Coronary artery (tissue), 2 donors: ENCODE measurements around the gene ZNF181.

ENCODE experiments used
- DNase-seq: peaks from one replicate; pipeline ENCODE4 v3.0.0-alpha.2; 2017; ENCODE audit warnings: low spot score
- H3K27ac ChIP-seq, 2 donors: fragments of 200-600 bp; sonication (generic); one replicate each; pipeline ENCODE4 v1.5.1; 2016 to 2019
- H3K4me3 ChIP-seq: fragments of 200-600 bp; sonication (generic); 2 replicates; pipeline ENCODE4 v1.5.1; 2016; ENCODE audit warnings: mild to moderate bottlenecking, moderate library complexity
- TF ChIP-seq, protein P1 (sequence below): fragments of 200-600 bp; sonication (generic); IDR thresholded peaks from one replicate; pipeline ENCODE4 v1.5.1; 2019; ENCODE audit warnings: antibody characterized with exemption

Gene ZNF181

DNA sequence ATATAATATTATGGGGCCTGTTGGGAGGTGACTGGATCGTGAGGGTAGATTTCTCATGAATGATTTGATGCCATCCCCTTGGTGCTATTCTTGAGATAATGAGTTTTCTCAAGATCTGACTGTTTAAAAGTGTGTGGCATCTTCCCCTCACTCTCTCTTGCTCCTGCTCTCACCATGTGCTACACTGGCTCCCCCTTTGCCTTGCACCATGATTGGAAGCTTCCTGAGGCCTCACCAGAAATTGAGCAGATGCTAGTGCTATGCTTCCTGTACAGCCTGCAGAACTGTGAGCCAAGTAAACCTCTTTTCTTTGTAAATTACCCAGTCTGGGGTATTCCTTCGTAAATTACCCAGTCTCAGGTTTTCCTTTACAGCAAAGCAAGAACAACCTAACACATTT, 40.8 kb downstream of the ZNF181 start:
- Histone ChIP-seq H3K27ac (no peak overlapping the region), H3K4me3 (no peak overlapping the region)
- TF ChIP-seq, protein P1, sequence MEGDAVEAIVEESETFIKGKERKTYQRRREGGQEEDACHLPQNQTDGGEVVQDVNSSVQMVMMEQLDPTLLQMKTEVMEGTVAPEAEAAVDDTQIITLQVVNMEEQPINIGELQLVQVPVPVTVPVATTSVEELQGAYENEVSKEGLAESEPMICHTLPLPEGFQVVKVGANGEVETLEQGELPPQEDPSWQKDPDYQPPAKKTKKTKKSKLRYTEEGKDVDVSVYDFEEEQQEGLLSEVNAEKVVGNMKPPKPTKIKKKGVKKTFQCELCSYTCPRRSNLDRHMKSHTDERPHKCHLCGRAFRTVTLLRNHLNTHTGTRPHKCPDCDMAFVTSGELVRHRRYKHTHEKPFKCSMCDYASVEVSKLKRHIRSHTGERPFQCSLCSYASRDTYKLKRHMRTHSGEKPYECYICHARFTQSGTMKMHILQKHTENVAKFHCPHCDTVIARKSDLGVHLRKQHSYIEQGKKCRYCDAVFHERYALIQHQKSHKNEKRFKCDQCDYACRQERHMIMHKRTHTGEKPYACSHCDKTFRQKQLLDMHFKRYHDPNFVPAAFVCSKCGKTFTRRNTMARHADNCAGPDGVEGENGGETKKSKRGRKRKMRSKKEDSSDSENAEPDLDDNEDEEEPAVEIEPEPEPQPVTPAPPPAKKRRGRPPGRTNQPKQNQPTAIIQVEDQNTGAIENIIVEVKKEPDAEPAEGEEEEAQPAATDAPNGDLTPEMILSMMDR: no peak
- DNase-seq: no peak

DNA sequence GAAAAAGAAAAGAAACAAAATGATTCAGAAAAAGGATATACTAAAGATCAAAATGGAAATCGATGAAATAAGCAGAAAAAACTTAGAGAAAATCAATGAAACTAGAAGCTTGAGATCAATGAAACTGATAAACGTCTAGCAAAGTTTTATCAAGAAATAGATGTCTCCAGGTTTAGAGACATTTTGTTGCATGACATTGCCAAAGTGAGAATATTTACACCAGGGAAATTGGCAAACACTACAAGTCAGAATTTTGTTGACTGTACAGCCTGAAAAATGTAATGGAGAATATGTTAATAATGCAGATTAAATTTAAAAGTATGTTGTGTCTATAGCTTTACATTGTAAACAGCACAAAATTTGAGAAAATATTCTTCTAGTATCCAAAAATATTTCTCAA, 44.3 kb downstream of the ZNF181 start:
- TF ChIP-seq, protein P1: no peak
- no peak for DNase-seq
- Histone ChIP-seq H3K4me3 (no peak overlapping the region), H3K27ac (no peak overlapping the region)

DNA sequence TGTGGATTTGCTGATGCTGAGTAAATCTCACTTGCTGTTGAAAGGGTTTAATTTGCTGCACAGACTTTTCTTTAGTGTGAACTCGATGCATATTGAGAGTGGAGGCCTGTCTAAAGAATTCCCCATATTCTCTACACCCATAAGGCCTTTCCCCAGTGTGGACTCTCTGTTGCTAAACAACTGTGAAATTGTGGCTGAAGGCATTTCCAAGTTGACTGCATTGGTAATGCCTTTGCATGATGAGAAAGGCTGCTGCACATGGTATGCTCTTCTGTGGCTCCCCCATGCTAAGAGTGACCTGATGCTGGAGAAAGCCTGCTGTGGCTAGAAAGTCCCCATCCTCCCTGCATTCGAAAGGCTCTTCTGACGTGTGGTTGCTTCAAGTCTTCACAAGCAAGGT, 45.6 kb downstream of the ZNF181 start:
- TF ChIP-seq, protein P1: no peak
- H3K4me3 ChIP-seq: no peak overlapping the region
- no peak overlapping the region for H3K27ac ChIP-seq
- DNase-seq: no peak

DNA sequence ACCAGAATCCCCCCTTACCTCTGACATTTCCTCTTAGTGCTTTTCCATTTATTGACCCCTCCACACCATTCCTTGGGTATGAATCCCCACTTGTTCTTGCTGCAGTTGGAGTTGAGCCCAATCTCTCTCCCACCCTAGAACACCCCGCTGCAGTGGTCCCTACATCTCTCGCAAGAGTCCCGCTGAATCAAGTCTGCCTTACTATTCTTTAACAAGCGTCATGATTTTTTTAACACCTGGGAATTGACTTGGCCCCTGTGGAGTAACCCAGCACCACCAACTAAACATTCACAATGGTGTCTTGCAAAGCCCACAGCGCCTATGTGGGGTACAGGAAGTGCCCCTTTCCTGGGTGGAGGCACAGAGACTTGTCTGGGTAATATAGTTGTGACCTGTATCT, 52.2 kb downstream of the ZNF181 start:
- TF ChIP-seq, protein P1: no peak
- no peak for DNase-seq
- Histone ChIP-seq H3K4me3 (no peak overlapping the region), H3K27ac (no peak overlapping the region)

DNA sequence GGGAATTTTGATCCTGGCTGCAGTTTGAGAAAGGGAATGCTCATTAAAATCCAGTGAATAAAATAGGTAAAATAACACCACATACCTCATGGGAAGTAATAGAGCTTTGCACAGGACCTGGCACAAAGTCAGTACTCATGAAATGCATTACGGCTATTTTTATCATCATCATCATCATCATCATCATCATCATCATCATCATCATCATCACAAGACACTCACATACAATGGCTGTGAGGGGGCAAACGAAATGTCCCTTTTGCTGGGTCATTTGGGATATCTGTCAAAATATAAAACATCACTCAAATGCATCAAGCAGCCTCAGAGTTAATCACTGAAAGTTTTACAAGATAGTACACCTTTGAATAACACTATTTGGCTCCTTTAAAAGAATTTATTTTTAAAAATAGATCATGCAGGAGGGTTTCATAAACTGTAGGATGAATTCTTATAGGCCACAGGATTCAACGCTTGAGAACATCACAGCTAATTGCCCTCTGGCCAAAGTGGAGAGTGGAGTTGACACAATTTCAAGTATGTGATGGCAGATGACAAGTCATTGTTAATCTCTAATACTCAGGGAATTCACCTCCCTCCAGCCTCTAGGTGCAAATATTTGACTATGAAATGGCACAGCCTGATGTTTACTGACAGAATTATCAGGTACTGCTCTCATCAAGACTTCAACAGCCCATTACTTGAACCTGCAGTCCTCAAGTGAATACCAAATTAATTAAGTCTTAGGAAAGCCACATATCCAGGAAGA, 53.2 kb downstream of the ZNF181 start:
- H3K27ac ChIP-seq: no peak overlapping the region
- TF ChIP-seq, protein P1: no peak
- H3K4me3 ChIP-seq: no peak overlapping the region
- no peak for DNase-seq

DNA sequence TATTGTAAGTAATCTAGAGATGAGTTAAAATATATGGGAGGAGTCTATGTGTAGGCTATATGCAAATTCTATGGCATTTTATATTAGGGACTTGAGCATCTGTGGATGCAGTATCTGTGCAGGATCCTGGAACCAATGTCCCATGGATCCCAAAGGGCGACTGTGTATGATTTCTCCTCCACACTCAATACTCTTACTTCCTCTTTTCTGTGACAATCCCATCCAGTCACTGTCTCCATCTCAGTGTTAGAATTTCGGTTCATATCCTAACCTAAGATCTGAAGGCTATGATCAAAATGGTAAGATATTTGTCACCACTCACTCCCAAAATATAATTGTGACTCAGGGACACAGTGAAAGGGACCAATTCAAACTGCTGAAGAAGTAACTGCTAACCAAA, 54.0 kb downstream of the ZNF181 start:
- TF ChIP-seq, protein P1: no peak
- no peak for DNase-seq
- H3K4me3 ChIP-seq: no peak overlapping the region
- no peak overlapping the region for H3K27ac ChIP-seq

DNA sequence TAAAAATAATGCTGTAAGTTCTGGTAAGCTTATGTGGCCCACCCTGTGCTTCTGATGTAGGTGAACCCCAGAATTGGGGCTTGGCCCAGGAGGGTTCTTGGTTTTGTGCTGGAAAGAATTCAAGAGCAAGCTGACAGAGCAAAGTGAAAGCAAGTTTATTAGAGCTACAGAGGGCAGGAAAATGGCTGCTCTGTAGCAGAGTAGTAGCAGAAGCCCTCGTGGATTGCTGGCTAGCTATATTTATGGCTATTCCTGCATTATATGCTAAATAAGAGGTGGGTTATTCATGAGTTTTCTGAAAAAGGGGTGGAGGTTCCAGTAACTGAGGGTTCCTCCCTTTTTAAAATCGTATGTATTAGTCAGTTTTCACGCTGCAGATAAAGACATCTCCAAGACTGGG, 59.5 kb downstream of the ZNF181 start:
- TF ChIP-seq, protein P1: no peak
- H3K4me3 ChIP-seq: no peak overlapping the region
- DNase-seq: no peak
- no peak overlapping the region for H3K27ac ChIP-seq
